HL-60 (cell line): ENCODE measurements around the gene CHRNE.

Source experiments
- DNase-seq, 2 experiments: peaks; one replicate each; pipeline ENCODE4 v3.0.0-alpha.2; 2010 to 2020; ENCODE audit warnings: low read depth in 1 of 2, low spot score in 1 of 2
- H3K27ac ChIP-seq: fragments of 250-450 bp; sonication (Bioruptor Pico); replicated peaks from 2 replicates; pipeline ENCODE4 v1.5.1; 2020; ENCODE audit warnings: mild to moderate bottlenecking, moderate library complexity
- H3K27me3 ChIP-seq: fragments of 250-450 bp; sonication (Bioruptor Pico); 2 replicates; pipeline ENCODE4 v1.5.1; 2021; ENCODE audit warnings: mild to moderate bottlenecking, moderate library complexity; ENCODE audit not compliant: insufficient read depth, poor library complexity, severe bottlenecking
- H3K4me3 ChIP-seq: replicated peaks from 2 replicates; pipeline ENCODE4 v1.5.1; 2011; ENCODE audit warnings: mild to moderate bottlenecking, control low read depth, low read length; ENCODE audit not compliant: insufficient read depth
- CTCF ChIP-seq: IDR thresholded peaks from one replicate; pipeline ENCODE4 v1.5.1; 2011; ENCODE audit warnings: low read length, control low read depth, inconsistent platforms; ENCODE audit not compliant: insufficient read depth
- GABPA ChIP-seq: IDR thresholded peaks from 2 replicates; pipeline ENCODE4 v1.6.1; 2012; ENCODE audit warnings: low read depth
- POLR2AphosphoS5 ChIP-seq: IDR thresholded peaks from 2 replicates; pipeline ENCODE4 v1.6.1; 2012; ENCODE audit warnings: low read depth
- REST ChIP-seq: IDR thresholded peaks from 2 replicates; pipeline ENCODE4 v1.6.1; 2012; ENCODE audit warnings: low read depth; ENCODE audit not compliant: insufficient replicate concordance
- SPI1 ChIP-seq: IDR thresholded peaks from 2 replicates; pipeline ENCODE4 v1.6.1; 2012; ENCODE audit warnings: low read depth, mild to moderate bottlenecking, borderline replicate concordance

Gene CHRNE

GRCh38 chr17:4942760-4943508, 40.0 kb upstream of the CHRNE start:
- H3K27ac ChIP-seq, result peak overlapping the region; percentile 98
- TF ChIP-seq SPI1 (no peak), GABPA (no peak), CTCF (no peak), POLR2AphosphoS5 (no peak), REST (no peak)
- no peak overlapping the region for H3K4me3 ChIP-seq
- DNase-seq, result no peak
- no peaks in the 10 kb centered on the region for H3K27me3 ChIP-seq

DNA sequence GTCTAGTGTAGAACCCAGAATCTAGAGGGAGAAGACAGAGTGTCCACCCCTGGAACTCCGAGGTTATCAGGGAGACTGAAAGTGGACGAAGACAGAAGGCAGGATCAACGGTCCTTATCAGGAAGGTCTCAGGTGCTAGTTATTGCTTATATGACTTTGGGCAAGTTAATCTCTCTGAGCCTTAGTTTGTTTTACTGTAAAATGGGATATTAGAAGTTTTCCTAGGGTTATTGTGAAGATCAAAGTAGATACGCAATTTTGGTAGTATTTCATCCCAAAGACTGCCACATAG, 38.4 kb upstream of the CHRNE start:
- Histone ChIP-seq H3K27me3 (no peaks in the 10 kb centered on the region), H3K4me3 (peak overlapping the region; percentile 50), H3K27ac (peak overlapping the region; percentile 95)
- DNase-seq, result no peak
- TF ChIP-seq POLR2AphosphoS5 (no peak), SPI1 (no peak), REST (no peak), CTCF (no peak), GABPA (no peak)

DNA sequence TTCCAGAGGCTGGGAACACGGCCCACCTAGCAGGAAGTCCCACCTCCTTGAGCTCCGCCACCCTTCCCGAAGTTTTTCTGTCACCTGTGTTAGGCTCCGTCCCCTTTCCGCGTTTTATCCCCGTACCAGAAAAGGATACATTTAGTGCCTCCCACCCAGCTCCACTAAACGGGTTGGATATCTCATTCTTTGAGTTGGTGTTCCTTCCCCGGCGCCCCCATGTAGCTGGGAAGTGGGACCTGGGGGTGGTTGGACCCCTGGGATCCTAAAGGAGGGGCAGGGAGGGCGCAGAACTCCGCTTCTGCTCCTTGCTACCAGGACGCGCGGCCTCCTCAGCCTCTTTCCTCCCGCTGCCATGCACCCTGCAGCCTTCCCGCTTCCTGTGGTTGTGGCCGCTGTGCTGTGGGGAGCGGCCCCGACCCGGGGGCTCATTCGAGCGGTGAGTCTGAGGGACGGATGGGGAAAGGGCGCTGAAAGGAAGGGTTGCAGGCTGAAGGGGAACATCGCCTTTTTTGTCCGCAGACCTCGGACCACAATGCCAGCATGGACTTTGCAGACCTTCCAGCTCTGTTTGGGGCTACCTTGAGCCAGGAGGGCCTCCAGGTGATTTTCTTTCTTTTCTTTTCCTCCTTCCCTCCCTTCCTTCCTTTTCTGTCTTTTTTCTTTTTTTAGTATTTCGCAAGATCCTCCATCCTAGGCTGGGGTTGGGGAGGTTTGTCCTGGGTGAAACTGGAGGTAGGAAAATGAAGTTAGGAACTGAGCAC, 37.8 kb upstream of the CHRNE start:
- Histone ChIP-seq H3K27me3 (no peaks in the 10 kb centered on the region), H3K27ac (peak overlapping the region; percentile 95), H3K4me3 (peak overlapping the region; percentile 50)
- TF ChIP-seq GABPA (peak; percentile 73), POLR2AphosphoS5 (peak; percentile 16; the same call in 1 of the 2 replicates), REST (no peak), SPI1 (no peak), CTCF (no peak)
- DNase-seq, result peak in 1 of 2 experiments; percentile 27
